Neural progenitor cell (in vitro differentiated cells): ENCODE results near the gene SLC35E3. TPM values are rescaled to one million over a fixed set of nuclear protein-coding genes. Genes with fewer than 3 reads are reported as not detected.

Experiments used
- DNase-seq: peaks from one replicate; pipeline ENCODE4 v3.0.0-alpha.2; 2016; ENCODE audit warnings: low spot score
- H2AFZ ChIP-seq: fragments of 200-600 bp; sonication (generic); replicated peaks from 2 replicates; pipeline ENCODE4 v1.6.1; 2016; ENCODE audit warnings: antibody characterized with exemption
- H3F3A ChIP-seq: fragments of 200-600 bp; sonication (generic); 2 replicates; pipeline ENCODE4 v1.6.1; 2016; ENCODE audit warnings: antibody characterized with exemption, low read depth
- H3K27ac ChIP-seq: fragments of 200-600 bp; sonication (generic); 2 replicates; pipeline ENCODE4 v1.5.1; 2016; ENCODE audit warnings: mild to moderate bottlenecking
- H3K27me3 ChIP-seq: fragments of 200-600 bp; sonication (generic); 2 replicates; pipeline ENCODE4 v1.6.1; 2016; ENCODE audit warnings: mild to moderate bottlenecking, moderate library complexity
- H3K36me3 ChIP-seq: fragments of 200-600 bp; sonication (generic); 2 replicates; pipeline ENCODE4 v1.5.1; 2016
- H3K4me1 ChIP-seq: fragments of 200-600 bp; sonication (generic); 2 replicates; pipeline ENCODE4 v1.6.1; 2016; ENCODE audit warnings: mixed run types
- H3K4me2 ChIP-seq: fragments of 200-600 bp; sonication (generic); 2 replicates; pipeline ENCODE4 v1.6.1; 2016
- H3K4me3 ChIP-seq: fragments of 200-600 bp; sonication (generic); 2 replicates; pipeline ENCODE4 v1.5.1; 2016
- H3K79me2 ChIP-seq: fragments of 200-600 bp; sonication (generic); 2 replicates; pipeline ENCODE4 v1.6.1; 2016; ENCODE audit warnings: low read depth
- H3K9ac ChIP-seq: fragments of 200-600 bp; sonication (generic); 2 replicates; pipeline ENCODE4 v1.6.1; 2016
- H3K9me3 ChIP-seq: fragments of 200-600 bp; sonication (generic); 2 replicates; pipeline ENCODE4 v1.5.1; 2016; ENCODE audit warnings: low read depth
- H4K20me1 ChIP-seq: fragments of 200-600 bp; sonication (generic); 2 replicates; pipeline ENCODE4 v1.6.1; 2016; ENCODE audit warnings: low read depth
- H3K27ac Mint-ChIP-seq: 3 replicates; pipeline ENCODE4 v1.8.0; 2021; ENCODE audit warnings: mixed read lengths
- H3K27me3 Mint-ChIP-seq: 2 replicates; pipeline ENCODE4 v1.8.0; 2022; ENCODE audit warnings: low read depth, mild to moderate bottlenecking, inconsistent platforms, moderate library complexity, mixed read lengths; ENCODE audit not compliant: insufficient read depth
- H3K36me3 Mint-ChIP-seq: 3 replicates; pipeline ENCODE4 v1.8.0; 2021; ENCODE audit warnings: mixed read lengths
- H3K4me1 Mint-ChIP-seq: 3 replicates; pipeline ENCODE4 v1.8.0; 2021; ENCODE audit warnings: mixed read lengths
- H3K4me3 Mint-ChIP-seq: 3 replicates; pipeline ENCODE4 v1.8.0; 2021; ENCODE audit warnings: mild to moderate bottlenecking, moderate library complexity, mixed read lengths
- H3K9me3 Mint-ChIP-seq: 3 replicates; pipeline ENCODE4 v1.8.0; 2020; ENCODE audit warnings: mixed read lengths
- EZH2 ChIP-seq: fragments of 200-600 bp; sonication (generic); IDR thresholded peaks from 2 replicates; pipeline ENCODE4 v1.6.1; 2017; ENCODE audit warnings: antibody characterized with exemption, mild to moderate bottlenecking, moderate library complexity
- EZH2phosphoT487 ChIP-seq: fragments of 200-600 bp; sonication (generic); IDR thresholded peaks from 2 replicates; pipeline ENCODE4 v1.6.1; 2017; ENCODE audit warnings: antibody characterized with exemption
- total RNA-seq: library from RNA; depleted of rRNA; stranded (reverse); fragments of >200 nt; gene quantifications from 2 replicates; pipeline ENCODE4 v1.2.3, GENCODE V29; 2015; ENCODE audit warnings: low replicate concordance
- TF ChIP-seq, protein P1 (sequence below): fragments of 200-600 bp; sonication (generic); IDR thresholded peaks from 2 replicates; pipeline ENCODE4 v1.5.1; 2017; ENCODE audit warnings: antibody characterized with exemption, mild to moderate bottlenecking

Gene SLC35E3
- total RNA-seq, 1 donor from 2014 or later, result 1.5 TPM

DNA sequence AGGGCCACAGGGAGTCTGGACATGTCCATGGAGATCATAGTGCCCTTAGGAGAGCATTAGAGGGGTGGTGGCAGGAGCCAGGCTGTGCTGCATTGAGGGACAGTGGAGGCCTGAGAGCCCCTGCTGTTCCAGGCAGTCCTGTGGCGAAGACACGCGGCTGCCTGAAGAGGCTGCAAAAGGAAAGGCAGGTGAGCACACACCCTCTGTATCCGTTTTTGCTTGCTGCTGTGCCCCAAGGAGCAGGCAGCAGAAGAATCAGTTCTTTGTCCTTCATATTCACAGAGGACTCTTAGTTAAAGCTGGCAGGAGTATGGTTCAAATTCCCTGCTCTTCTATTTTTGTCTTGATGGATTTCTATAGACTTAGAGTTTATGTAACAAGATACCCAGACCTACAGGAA is 4.5 kb downstream of the SLC35E3 start:
- peaks cover 38% of the 10 kb centered on the region for H3K36me3 Mint-ChIP-seq
- Histone ChIP-seq H3K4me1 (peaks cover 10% of the 10 kb centered on the region), H4K20me1 (no peaks in the 10 kb centered on the region), H3K4me2 (peak overlapping the region; percentile 4), H3K27ac (no peak overlapping the region), H3F3A (peaks cover under 1% of the 10 kb centered on the region), H3K79me2 (peaks cover 28% of the 10 kb centered on the region), H3K9me3 (no peaks in the 10 kb centered on the region), H3K4me3 (no peak overlapping the region), H3K9ac (no peak overlapping the region), H3K27me3 (no peaks in the 10 kb centered on the region), H2AFZ (no peak overlapping the region), H3K36me3 (no peaks in the 10 kb centered on the region)
- H3K9me3 Mint-ChIP-seq, result no peaks in the 10 kb centered on the region
- DNase-seq, result peak; percentile 11
- no peak overlapping the region for H3K27ac Mint-ChIP-seq
- H3K4me3 Mint-ChIP-seq, result no peak overlapping the region
- TF ChIP-seq EZH2phosphoT487 (no peak), EZH2 (no peak)
- TF ChIP-seq, protein P1, sequence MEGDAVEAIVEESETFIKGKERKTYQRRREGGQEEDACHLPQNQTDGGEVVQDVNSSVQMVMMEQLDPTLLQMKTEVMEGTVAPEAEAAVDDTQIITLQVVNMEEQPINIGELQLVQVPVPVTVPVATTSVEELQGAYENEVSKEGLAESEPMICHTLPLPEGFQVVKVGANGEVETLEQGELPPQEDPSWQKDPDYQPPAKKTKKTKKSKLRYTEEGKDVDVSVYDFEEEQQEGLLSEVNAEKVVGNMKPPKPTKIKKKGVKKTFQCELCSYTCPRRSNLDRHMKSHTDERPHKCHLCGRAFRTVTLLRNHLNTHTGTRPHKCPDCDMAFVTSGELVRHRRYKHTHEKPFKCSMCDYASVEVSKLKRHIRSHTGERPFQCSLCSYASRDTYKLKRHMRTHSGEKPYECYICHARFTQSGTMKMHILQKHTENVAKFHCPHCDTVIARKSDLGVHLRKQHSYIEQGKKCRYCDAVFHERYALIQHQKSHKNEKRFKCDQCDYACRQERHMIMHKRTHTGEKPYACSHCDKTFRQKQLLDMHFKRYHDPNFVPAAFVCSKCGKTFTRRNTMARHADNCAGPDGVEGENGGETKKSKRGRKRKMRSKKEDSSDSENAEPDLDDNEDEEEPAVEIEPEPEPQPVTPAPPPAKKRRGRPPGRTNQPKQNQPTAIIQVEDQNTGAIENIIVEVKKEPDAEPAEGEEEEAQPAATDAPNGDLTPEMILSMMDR, result no peak
- no peaks in the 10 kb centered on the region for H3K27me3 Mint-ChIP-seq
- H3K4me1 Mint-ChIP-seq, result peaks cover 29% of the 10 kb centered on the region

DNA sequence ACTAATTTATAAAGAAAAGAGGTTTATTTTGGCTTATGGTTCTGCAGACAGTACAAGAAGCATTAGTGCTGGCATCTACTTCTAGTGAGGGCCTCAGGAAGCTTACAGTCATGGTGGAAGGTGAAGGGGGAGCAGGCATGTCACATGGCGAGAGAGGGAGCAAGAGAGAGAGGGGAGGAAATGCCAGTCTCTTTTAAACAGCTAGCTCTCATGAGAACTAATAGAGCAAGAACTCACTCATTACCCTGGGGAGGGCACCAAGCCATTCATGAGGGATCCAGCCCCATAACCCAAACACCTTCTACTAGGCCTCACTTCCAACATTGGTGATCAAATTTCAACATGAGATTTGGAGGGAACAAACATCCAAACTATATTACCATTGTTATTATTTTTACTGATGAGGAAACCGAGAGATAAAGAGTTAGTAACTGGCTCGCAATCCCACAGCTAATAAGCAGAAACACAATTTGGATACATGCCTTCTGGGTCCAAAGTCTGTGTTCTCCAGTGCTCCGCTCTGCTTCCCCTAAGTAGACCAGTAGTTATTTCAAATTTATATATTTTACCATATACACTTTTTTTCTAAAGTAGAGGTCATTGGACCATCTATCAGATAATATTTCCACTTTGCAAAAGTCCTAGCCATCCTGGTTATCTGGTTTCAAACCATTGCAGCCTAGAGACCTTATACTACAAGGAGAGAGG is 9.7 kb downstream of the SLC35E3 start:
- Mint-ChIP-seq H3K4me1 (peaks cover 5% of the 10 kb centered on the region), H3K4me3 (no peak overlapping the region), H3K9me3 (no peaks in the 10 kb centered on the region), H3K27me3 (no peaks in the 10 kb centered on the region), H3K36me3 (peaks cover 51% of the 10 kb centered on the region), H3K27ac (no peak overlapping the region)
- no peak for TF ChIP-seq EZH2phosphoT487
- no peak for TF ChIP-seq EZH2
- TF ChIP-seq, protein P1, result no peak
- no peak for DNase-seq
- H3K4me3 ChIP-seq, result no peak overlapping the region
- H3K9me3 ChIP-seq, result no peaks in the 10 kb centered on the region
- no peaks in the 10 kb centered on the region for H4K20me1 ChIP-seq
- no peak overlapping the region for H2AFZ ChIP-seq
- no peak overlapping the region for H3K9ac ChIP-seq
- H3K27me3 ChIP-seq, result no peaks in the 10 kb centered on the region
- H3K4me1 ChIP-seq, result no peaks in the 10 kb centered on the region
- H3K36me3 ChIP-seq, result peaks cover 4% of the 10 kb centered on the region
- no peak overlapping the region for H3K27ac ChIP-seq
- no peaks in the 10 kb centered on the region for H3F3A ChIP-seq
- no peak overlapping the region for H3K4me2 ChIP-seq
- H3K79me2 ChIP-seq, result no peaks in the 10 kb centered on the region

DNA sequence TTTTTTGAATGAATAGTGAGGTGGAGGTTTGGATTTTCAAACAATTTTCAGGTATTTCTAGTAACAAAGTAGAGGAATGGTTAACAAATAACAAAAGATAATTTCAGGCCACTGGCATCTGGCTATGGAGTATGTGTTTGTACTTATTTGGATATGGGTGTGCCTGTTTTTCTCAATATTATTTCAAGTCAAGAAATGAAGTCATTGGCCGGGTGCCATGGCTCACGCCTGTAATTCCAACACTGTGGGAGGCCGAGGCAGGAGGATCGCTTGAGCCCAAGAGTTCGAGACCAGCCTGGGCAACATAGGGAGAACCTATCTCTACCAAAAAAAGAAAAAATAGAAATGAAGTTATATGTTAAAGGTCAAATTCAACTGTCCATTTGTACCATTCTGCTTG is 13.9 kb downstream of the SLC35E3 start:
- H3K4me3 Mint-ChIP-seq, result no peak overlapping the region
- H3K4me1 Mint-ChIP-seq, result no peaks in the 10 kb centered on the region
- Histone ChIP-seq H3K9ac (no peak overlapping the region), H3K4me3 (no peak overlapping the region), H3K36me3 (peaks cover 4% of the 10 kb centered on the region), H3K4me1 (no peaks in the 10 kb centered on the region), H3K79me2 (no peaks in the 10 kb centered on the region), H3K4me2 (no peak overlapping the region), H3K27me3 (no peaks in the 10 kb centered on the region), H3K27ac (no peak overlapping the region), H4K20me1 (no peaks in the 10 kb centered on the region), H3F3A (no peaks in the 10 kb centered on the region), H3K9me3 (no peaks in the 10 kb centered on the region), H2AFZ (no peak overlapping the region)
- H3K27me3 Mint-ChIP-seq, result no peaks in the 10 kb centered on the region
- no peak overlapping the region for H3K27ac Mint-ChIP-seq
- H3K9me3 Mint-ChIP-seq, result no peaks in the 10 kb centered on the region
- TF ChIP-seq, protein P1, result no peak
- TF ChIP-seq EZH2, result no peak
- TF ChIP-seq EZH2phosphoT487, result no peak
- DNase-seq, result no peak
- H3K36me3 Mint-ChIP-seq, result peaks cover 42% of the 10 kb centered on the region
